DMS 273 treated with DMSO at 0.1 percent for 48 hours (cell line): ENCODE results near the gene CXCL11.
A peak's percentile ranks its signal among the peaks of the same experiment; 100 is the strongest.
"Not testable (repeated sequence)": the region's sequence is repeated elsewhere in the genome, so short reads cannot be mapped to it uniquely, and the experiment has no call there.

Source experiments
- DNase-seq: peaks from one replicate; lab custom pipeline; 2025; lab: John Stamatoyannopoulos, UW

CXCL11 gene

GRCh38 chr4:76001700-76002099 lies 34.2 kb downstream of the CXCL11 start:
- DNase-seq: no peak

- DNase-seq: no peak
These were observed 35.6 kb downstream of the CXCL11 start for GRCh38 chr4:76000279-76000678.

GRCh38 chr4:75998525-75999147 lies 37.2 kb downstream of the CXCL11 start:
- DNase-seq: not testable (repeated sequence)

- no peak for DNase-seq
These were observed 37.9 kb downstream of the CXCL11 start for GRCh38 chr4:75997946-75998345.

- no peak for DNase-seq
These were observed 38.8 kb downstream of the CXCL11 start for GRCh38 chr4:75997081-75997480.

GRCh38 chr4:75995727-75996126 lies 40.1 kb downstream of the CXCL11 start:
- DNase-seq: peak; percentile 5

GRCh38 chr4:75992462-75992861 lies 43.4 kb downstream of the CXCL11 start:
- no peak for DNase-seq

GRCh38 chr4:75989846-75990528 lies 45.9 kb downstream of the CXCL11 start:
- DNase-seq: no peak

GRCh38 chr4:75985116-75985515 lies 50.8 kb downstream of the CXCL11 start:
- no peak for DNase-seq
